ENCODE measurements around the gene PTPRE.

The PTPRE gene

DNA sequence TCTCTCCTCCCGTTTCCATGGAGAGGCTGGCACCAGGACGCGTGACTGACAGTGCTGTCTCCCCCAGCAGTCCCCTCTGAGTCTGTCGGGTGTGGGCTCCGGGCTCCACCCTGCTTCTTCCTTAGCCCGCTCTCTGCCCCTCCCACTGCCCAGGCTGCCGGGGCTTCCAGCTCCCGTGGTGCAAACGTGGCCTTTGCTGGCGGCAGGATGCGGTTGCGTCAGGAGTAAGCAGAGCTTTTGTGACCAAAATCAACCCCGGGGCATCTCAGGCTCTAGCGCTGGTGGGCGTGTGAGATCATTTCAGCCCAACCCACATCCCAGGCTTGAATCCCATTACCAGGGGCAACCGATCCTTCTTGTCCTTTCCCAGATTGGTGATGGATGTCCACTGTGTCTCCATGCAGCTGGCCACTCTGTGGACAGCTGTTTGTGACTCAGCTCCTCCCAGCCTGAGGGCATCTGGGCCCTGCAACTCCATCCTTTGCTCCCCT is 28.2 kb downstream of the PTPRE start:
- no peak overlapping the region for H3K4me3 ChIP-seq (ENCODE audit: low read length)
- no peak for DNase-seq (ENCODE audit: low read depth)
- TF ChIP-seq, protein P1, sequence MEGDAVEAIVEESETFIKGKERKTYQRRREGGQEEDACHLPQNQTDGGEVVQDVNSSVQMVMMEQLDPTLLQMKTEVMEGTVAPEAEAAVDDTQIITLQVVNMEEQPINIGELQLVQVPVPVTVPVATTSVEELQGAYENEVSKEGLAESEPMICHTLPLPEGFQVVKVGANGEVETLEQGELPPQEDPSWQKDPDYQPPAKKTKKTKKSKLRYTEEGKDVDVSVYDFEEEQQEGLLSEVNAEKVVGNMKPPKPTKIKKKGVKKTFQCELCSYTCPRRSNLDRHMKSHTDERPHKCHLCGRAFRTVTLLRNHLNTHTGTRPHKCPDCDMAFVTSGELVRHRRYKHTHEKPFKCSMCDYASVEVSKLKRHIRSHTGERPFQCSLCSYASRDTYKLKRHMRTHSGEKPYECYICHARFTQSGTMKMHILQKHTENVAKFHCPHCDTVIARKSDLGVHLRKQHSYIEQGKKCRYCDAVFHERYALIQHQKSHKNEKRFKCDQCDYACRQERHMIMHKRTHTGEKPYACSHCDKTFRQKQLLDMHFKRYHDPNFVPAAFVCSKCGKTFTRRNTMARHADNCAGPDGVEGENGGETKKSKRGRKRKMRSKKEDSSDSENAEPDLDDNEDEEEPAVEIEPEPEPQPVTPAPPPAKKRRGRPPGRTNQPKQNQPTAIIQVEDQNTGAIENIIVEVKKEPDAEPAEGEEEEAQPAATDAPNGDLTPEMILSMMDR (conservative IDR thresholded peaks at IDR 0.05; ENCODE audit: low read depth, low read length) = no peak

DNA sequence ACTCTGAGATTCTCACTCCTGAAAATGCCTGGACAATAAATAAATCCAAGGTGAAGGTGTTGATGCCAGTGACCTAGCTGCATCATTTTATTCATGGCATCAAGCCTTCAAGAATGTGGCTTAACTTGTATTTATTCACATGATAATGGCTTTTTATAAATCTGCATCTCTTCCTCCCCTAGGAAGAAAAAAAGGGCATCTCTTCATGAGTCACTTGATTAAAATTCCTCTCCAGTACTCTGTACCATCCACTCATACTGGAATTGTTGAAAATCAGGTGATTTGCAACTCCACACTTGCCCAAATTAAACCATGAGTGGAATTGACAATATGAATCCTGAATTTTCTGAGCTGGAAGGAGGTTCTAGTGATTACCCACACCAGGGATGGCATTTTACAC is 30.2 kb downstream of the PTPRE start:
- DNase-seq (ENCODE audit: low read depth) = no peak
- no peak overlapping the region for H3K4me3 ChIP-seq (ENCODE audit: low read length)
- TF ChIP-seq, protein P1 (conservative IDR thresholded peaks at IDR 0.05; ENCODE audit: low read depth, low read length) = no peak

DNA sequence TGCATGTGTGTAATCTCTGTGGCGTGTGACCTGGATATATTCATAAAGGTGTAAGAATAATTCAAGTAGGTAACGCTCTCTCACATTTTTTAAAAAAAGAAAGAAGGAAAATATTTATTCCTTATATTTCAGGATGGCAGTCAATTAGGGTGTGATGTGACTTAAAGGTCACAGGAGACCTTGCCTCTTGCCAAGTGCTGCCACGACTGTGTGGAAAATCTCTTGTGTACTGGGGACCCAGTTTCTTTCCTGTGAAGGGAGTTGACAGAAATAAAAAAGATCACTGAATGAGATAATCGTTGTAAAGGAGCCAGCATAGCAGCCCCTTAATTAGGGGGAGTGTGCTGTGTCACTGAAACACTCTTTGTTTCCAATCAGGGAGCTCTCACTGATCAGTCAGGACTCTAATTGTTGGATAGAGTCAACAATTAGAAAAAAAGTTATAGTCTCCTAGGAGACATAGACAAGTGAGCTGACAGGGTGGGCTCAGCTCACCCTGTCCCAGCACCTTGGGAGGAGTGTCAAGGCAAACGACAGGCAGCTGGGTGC is 31.1 kb downstream of the PTPRE start:
- DNase-seq (ENCODE audit: low read depth) = no peak
- H3K4me3 ChIP-seq (ENCODE audit: low read length) = no peak overlapping the region
- TF ChIP-seq, protein P1 (conservative IDR thresholded peaks at IDR 0.05; ENCODE audit: low read depth, low read length) = no peak

DNA sequence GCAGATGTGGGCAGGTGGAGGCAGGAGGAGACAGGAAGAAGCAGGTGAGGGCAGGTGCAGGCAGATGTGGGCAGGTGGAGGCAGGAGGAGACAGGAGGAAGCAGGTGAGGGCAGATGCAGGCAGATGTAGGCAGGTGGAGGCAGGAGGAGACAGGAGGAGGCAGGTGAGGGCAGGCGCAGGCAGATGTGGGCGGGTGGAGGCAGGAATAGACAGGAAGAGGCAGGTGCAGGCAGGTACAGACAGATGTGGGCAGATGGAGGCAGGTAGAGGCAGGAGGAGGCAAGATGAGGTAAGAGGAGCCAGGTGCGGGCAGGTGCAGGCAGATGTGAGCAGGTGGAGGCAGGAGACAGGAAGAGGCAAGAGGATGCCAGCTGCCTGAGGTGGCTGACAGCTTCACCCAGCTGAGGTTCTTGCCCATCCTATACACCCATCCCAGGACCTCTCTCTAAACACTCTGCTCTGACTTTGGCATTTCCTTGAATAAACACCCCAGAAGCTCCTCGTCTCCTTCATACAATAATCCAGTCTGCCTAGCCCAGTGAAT is 33.0 kb downstream of the PTPRE start:
- no peak for DNase-seq (ENCODE audit: low read depth)
- TF ChIP-seq, protein P1 (conservative IDR thresholded peaks at IDR 0.05; ENCODE audit: low read depth, low read length) = no peak
- no peak overlapping the region for H3K4me3 ChIP-seq (ENCODE audit: low read length)

DNA sequence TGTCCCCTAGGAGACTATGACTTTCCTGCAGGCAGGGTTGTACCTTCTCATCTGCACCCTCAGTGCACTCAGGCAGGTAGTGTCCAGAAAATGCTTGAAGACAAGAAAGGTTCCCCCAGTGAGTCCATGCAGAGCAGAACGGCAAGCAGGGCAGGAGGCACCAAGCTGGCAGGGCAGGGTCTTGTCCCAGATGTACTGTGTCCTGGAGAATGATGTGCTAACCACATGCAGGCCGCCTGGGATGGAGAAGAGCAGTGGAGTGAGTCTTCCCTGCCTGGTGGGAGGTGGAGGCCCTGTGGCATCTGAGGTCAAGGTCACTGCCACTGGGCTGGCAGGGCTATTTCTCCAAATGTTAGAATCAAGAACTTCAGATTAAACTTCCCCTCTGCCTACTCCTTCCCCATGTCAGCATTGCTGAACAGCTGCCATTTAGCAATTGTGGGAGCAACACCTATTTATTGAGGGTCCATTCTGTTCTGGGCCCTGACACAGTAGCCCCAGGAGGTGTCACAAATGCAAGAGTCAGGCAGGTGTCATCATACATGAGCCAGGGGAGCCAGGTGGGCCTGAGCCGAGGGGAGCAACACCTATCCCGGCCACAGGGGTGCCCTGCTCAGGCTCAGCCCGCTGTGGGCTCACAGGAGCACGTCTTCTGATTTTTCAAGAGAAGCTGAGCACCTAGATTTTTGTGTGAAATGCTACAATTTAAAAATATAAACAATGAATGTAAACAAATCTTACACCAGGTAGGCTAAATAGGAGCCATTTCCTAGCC is 34.1 kb downstream of the PTPRE start:
- TF ChIP-seq, protein P1 (conservative IDR thresholded peaks at IDR 0.05; ENCODE audit: low read depth, low read length) = no peak
- no peak overlapping the region for H3K4me3 ChIP-seq (ENCODE audit: low read length)
- no peak for DNase-seq (ENCODE audit: low read depth)

DNA sequence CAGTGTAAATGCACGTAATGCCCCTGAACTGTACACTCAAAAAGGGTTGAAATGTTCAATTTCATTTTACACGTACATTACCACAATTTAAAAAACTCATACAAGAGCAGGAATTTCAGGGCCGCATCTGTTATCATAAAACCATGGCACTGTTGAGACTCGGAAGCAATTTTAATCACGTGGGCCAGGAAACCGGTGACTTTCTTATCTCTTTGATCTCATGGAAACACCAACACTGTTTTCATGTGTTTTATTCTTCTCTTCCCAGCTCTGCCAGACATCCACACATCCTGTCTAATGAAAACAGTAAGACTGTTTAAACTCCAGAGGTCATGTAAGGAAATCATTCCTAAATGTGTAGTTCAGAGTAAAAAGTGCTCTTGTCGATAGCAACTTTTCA is 35.9 kb downstream of the PTPRE start:
- DNase-seq (ENCODE audit: low read depth) = no peak
- TF ChIP-seq, protein P1 (conservative IDR thresholded peaks at IDR 0.05; ENCODE audit: low read depth, low read length) = no peak
- no peak overlapping the region for H3K4me3 ChIP-seq (ENCODE audit: low read length)

Data from retinal pigment epithelial cell (primary cell).